Activated CD8-positive, alpha-beta memory T cell treated with anti-CD3 and anti-CD28 coated beads for 4 hours (primary cell): ENCODE measurements around the gene EPG5.
"Not testable (repeated sequence)": the region's sequence is repeated elsewhere in the genome, so short reads cannot be mapped to it uniquely, and the experiment has no call there.

ENCODE experiments used
- DNase-seq, 2 donors: peaks; one replicate each; pipeline ENCODE4 v3.0.0-alpha.2; 2020; ENCODE audit warnings: low read depth in 2 of 2

EPG5 gene

GRCh38 chr18:45870419-45870818, 96.7 kb downstream of the EPG5 start:
- no peak for DNase-seq

GRCh38 chr18:45865466-45865865, 101.7 kb downstream of the EPG5 start:
- no peak for DNase-seq

GRCh38 chr18:45864081-45864480, 103.0 kb downstream of the EPG5 start:
- no peak for DNase-seq

GRCh38 chr18:45863469-45863868, 103.7 kb downstream of the EPG5 start:
- no peak for DNase-seq

GRCh38 chr18:45861926-45862325, 105.2 kb downstream of the EPG5 start:
- no peak for DNase-seq

- DNase-seq: no peak
Measured at GRCh38 chr18:45860971-45861370, 106.2 kb downstream of the EPG5 start.

GRCh38 chr18:45860492-45860891, 106.6 kb downstream of the EPG5 start:
- no peak for DNase-seq

- DNase-seq: no peak
Measured at GRCh38 chr18:45859334-45859733, 107.8 kb downstream of the EPG5 start.

- DNase-seq: no peak
Measured at GRCh38 chr18:45856531-45856930, 110.6 kb downstream of the EPG5 start.

GRCh38 chr18:45854036-45854586, 113.0 kb downstream of the EPG5 start:
- no peak for DNase-seq

- DNase-seq: no peak
Measured at GRCh38 chr18:45852631-45853030, 114.5 kb downstream of the EPG5 start.

- no peak for DNase-seq
Measured at GRCh38 chr18:45851161-45851925, 115.8 kb downstream of the EPG5 start.

GRCh38 chr18:45850021-45850420, 117.1 kb downstream of the EPG5 start:
- no peak for DNase-seq

- no peak for DNase-seq
Measured at GRCh38 chr18:45849529-45849928, 117.6 kb downstream of the EPG5 start.

GRCh38 chr18:45848643-45849042, 118.5 kb downstream of the EPG5 start:
- DNase-seq: not testable (repeated sequence)

- DNase-seq: no peak
Measured at GRCh38 chr18:45847119-45847518, 120.0 kb downstream of the EPG5 start.

GRCh38 chr18:45845410-45845809, 121.7 kb downstream of the EPG5 start:
- DNase-seq: no peak

GRCh38 chr18:45844938-45845337, 122.2 kb downstream of the EPG5 start:
- no peak for DNase-seq

- DNase-seq: no peak
Measured at GRCh38 chr18:45843019-45843418, 124.1 kb downstream of the EPG5 start.

GRCh38 chr18:45841765-45842442, 125.2 kb downstream of the EPG5 start:
- no peak for DNase-seq

GRCh38 chr18:45841060-45841764, 125.9 kb downstream of the EPG5 start:
- no peak for DNase-seq
